NCI-H2107 (cell line): ENCODE measurements around the gene PRL.
A peak's percentile ranks its signal among the peaks of the same experiment; 100 is the strongest.

Experiments used
- DNase-seq: peaks from one replicate; lab custom pipeline; 2025; lab: John Stamatoyannopoulos, UW

PRL gene

DNA sequence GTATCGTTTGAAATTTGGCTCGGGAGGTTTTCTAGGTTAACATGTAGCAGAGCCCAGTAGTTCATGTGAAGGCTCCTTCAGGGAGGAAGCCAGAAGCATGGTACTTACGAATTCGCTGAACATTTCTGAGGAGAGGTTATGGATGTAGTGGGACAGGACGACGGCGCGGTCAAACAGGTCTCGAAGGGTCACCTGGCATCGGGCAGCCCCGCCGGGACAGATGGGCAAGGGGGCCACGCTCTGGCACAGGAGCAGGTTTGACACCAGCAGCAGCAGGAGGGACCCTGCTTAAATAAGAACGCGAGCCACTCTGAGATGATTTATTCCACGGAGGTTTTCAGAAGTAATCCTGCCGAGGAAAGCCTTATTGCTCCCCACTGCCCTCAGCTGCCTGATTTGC, 2.5 kb downstream of the PRL start:
- DNase-seq, result no peak

- DNase-seq, result no peak
Measured at GRCh38 chr6:22290045-22290444, 6.8 kb downstream of the PRL start.

DNA sequence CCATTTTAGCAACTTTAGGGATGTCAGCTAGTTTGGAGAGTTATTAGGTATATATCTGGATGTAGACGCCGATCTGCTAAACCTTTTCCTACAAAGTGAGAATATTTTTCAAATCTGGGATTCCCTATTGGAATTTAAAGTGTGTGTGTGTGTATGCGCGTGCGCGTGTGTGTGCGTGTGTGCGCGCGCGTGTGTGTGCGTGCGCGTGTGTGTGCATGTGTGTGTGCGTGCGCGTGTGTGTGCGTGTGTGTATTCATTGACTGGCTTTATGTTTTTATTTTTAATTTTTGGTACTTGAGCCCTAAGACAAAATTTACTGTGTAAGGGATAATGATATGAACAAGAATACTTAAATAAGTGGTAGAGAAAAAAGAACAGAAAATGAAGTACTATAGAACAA, 8.1 kb downstream of the PRL start:
- DNase-seq, result no peak

GRCh38 chr6:22284666-22285065, 12.2 kb downstream of the PRL start:
- DNase-seq, result no peak

- DNase-seq, result no peak
Measured at GRCh38 chr6:22281341-22282085, 15.3 kb downstream of the PRL start.

- DNase-seq, result no peak
Measured at GRCh38 chr6:22279427-22279826, 17.4 kb downstream of the PRL start.

DNA sequence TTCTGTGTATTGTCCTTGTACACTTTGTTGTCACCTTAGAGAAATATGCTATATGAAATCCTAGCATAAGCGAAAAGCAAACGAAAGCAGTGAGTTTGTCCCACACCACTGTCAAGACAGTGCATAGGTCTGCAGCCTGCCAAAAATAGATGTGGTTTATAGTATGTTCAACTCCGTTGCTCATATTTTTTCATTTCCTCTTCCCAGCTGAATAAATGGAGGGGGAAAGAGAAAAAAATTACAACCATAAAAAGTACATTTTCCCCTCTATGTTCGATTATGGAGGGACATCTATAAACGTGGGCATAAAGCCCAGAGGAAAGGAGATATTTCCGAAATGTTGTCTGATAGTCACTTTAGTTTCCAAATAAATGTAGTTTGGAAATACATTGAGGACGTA, 25.8 kb downstream of the PRL start:
- no peak for DNase-seq

DNA sequence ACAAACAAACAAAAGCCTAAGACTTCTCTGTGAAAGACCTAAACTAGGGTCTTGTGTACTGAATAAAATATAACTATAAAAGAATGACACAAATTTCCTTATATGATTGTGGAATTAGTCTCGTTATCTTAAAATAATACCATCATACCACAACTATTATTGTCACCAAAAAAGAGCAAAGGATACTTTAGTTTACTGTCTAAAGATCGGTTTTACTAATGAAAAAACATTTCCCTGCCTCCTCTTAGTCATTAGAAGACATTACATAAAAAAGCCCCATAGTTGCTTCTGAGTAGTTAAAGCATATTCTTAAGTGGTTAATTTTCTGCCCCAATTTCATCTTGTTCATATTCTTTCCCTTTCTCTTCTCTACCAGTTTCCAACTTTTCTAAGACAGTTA, 33.1 kb downstream of the PRL start:
- no peak for DNase-seq

DNA sequence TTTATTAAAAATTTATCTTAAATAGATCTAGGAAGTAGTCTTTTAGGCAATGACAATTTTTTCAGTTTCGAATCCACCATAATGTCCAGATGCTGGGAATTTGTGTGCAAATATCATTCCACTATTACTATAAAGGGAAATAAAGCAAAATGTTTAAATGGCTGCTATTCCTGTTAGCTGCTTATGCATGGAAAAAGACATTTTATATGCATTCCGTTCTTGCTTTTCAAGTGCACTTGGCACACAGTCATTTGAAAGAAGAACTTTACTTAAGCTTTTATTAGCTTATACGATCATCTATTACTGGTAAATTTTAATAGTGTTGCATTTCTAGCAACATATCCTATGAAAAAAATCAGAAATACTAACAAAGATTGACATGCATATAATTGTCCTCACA, 42.0 kb downstream of the PRL start:
- no peak for DNase-seq

DNA sequence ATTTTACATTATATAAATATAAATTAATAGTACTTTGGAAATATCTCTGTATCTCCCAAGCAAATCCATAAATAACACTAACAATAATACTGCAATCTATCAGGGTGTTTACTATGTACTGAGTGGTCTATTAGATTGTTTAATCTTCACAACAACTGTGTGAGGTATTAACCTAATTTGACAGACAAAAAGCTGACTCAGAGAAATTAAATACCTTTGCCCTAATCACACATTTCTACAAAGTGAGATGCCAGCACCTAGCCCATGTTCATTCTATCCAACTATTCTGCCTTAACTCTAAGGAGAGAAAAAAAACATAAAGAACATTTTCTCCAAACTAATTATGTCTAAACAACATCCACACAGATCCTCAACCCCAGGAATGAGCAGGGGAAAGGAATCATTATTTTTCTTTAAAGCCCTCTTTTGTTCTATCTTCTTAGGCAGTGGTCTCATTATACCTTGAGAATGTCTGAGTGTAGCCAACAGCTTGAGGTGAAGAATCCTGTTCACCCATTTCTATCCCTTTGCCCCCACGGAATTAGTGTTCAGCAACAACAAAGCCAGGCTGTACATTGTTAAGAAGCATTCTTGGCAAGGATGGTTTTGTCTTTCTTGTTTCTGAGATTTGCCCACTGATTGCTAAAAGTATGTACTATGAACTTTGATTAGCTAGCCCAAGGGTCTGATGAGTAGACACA, 42.7 kb downstream of the PRL start:
- no peak for DNase-seq

DNA sequence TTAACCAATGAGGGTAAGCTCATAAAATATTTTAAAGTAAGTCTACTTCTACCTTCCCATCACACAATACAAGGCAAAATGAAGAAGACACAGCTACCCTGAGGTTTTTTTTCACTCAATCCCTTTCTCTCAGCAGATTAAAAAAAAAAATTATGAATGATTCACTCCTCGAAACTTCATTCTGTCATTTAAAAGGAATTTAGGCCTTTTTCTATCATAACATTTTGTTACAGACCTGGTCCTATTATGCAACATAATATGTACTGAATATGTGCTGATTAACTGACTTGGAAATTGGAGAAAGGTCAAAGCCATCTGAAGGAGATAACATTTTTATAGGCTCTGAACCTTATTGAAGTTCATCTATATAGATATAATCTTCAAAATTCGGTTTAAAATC, 45.5 kb downstream of the PRL start:
- DNase-seq, result no peak

DNA sequence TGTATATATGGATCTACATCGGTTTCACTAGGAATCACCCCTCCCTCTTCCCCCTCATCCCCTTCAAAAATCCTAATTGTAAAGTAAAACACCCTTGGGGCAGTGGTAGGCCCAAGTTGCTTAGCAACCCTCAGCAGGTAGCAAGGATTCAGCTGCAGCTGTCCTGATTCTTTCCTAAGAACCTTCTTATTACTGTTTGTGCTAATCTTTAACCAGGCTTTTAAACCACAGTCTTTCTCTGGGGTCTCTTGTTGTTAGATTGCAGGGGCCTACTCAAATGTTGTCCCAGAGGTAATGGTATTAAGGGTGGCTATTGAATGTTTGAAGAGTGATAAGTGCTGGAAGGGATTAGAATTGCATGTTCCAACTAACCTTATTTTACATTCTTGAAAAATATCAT, 46.4 kb downstream of the PRL start:
- DNase-seq, result peak; percentile 7

DNA sequence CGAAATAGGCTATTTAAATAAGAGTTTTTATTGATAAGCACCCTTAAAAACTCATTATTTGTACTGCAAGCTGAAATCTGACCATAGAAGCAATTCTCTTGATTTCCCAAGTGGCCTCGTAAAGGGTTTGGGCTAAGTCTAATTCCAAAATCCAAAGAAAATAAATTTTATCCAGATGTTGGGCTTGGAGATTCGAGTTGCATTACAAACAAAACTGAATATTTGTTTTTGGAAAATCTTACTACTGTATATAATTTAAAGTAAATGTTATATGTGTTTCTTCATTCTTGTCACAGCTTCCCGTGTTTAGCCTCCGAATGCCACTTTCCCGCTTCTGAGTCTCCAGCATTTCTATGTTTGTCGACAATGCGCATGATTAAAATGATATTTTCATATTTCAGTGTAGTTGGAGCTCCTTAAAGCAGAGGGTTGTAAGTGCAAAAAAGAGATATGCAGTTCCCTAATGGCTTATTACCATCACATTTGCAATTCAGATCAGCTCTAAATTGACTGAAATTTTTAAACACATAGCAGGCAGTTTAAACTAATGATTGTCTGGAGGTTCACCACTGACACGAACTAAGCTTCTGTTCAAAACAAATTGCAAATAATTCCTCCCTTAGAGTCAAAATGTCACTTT, 47.0 kb downstream of the PRL start:
- DNase-seq, result no peak

GRCh38 chr6:22248513-22249308, 48.1 kb downstream of the PRL start:
- no peak for DNase-seq

DNA sequence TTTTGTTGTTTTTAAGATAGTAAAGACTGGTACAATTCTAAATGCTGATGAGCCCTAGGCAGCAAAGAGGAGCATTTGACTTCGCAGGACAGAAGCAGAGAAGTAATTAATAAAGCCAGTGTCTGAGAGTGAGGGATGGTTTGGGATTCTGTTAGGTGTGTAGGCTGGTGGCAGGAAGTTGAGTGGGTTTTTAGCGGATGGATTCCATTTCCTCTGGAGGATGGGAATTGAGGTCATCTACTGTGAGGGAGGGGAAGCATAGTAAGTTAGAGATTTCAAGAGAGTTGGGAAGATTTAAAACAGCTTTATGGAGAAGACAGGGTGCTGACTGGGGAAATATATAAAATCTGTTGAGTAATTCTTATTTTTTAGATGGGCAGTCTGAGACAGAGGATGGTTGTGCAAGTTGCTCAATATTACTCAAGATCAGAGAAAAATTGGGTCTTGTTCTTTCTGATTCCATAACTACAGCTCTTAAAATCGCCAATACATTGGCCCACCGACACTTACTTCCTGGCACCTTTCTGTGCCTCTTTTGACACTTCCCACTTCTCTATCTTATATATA, 48.8 kb downstream of the PRL start:
- DNase-seq, result no peak

DNA sequence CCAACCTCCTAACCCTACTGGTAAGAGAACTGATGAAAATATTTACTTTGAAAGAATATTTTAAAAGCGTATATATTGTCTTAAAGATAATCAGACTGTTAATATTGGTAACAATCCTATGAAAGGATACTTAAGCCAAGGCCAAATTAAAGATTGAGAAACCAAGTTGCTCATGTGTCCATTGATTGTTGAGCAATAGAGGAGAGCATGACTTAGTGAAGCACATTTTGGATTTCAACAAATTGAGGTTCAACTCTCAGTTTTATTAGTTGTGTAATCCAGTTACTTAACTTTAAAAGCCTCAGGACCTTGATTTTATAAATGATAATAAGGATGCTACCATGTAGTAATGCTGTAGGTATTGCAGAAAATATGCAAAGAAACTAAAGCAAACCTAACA, 56.8 kb downstream of the PRL start:
- no peak for DNase-seq

DNA sequence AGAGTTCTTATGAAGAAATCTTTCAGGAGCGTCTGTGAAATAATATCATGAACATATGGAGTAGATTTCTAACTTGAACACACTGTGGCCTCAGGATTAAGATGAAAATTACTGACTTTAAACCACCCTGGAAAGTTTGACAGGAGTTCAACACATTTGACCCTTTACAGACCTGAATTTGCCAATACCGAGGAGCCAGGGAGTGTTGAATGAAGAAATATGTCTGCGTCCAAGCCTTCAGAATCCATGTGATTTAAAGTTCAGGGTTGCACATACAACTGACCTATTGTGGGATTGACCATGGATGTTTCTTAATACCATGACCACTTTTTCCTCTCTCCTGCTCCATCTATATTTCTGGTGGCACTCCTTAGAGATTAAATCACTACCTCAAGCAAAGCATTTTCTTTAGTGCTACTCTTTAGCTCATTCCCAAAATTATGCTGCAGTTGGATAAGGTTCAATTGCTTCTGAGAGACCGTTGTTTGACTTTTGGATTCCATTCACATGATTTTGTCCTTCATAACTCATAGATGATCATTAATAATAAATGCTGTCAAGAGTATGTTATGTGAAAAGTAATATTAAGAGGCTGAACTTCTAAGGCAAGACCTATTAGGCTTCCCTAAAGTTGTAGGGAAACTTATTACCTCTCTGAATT, 57.4 kb downstream of the PRL start:
- DNase-seq, result no peak

DNA sequence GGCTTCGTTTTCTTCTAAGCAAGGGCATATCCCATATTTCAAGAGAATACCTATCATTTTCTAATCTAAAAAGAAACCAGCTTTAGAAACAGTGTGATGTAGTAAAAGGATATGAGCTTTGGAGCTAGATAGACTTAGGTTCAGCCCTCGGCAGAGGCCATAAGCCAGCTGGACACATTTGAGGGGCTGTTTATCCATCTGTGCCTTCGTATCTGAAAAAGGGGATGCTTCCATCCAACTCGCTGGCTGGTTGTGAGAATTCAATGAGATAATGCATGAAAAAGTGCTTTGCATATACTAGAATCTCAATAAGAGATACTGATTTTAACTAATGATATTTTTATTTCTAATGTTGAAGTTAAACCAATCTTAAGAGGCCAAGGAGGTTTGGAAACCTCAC, 58.0 kb downstream of the PRL start:
- DNase-seq, result no peak

DNA sequence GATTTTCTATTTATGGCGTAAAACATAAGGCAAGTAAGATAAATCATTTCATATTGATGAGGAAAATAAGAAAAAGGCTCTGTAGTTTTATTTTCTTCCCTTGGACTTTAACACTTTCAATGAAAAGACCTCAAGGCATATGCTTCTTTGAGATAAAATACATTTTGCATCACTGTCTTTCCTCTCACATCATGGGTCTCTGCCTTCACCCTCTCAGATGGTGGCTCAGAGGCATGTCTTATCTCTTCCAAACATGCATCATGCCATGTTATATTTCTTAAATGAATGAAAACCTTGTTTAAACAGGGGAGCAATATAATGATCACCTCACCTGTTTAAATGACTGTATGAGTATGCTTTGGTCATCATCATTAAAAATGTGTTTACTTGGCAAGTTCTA, 59.3 kb downstream of the PRL start:
- no peak for DNase-seq
